Neural progenitor cell (in vitro differentiated cells): ENCODE results near the gene SGO2.

Experiments
- EZH2 ChIP-seq: fragments of 200-600 bp; sonication (generic); IDR thresholded peaks from 2 replicates; pipeline ENCODE4 v1.6.1; 2017; ENCODE audit warnings: antibody characterized with exemption, mild to moderate bottlenecking, moderate library complexity
- EZH2phosphoT487 ChIP-seq: fragments of 200-600 bp; sonication (generic); IDR thresholded peaks from 2 replicates; pipeline ENCODE4 v1.6.1; 2017; ENCODE audit warnings: antibody characterized with exemption
- TF ChIP-seq, protein P1 (sequence below): fragments of 200-600 bp; sonication (generic); IDR thresholded peaks from 2 replicates; pipeline ENCODE4 v1.5.1; 2017; ENCODE audit warnings: antibody characterized with exemption, mild to moderate bottlenecking

DNA sequence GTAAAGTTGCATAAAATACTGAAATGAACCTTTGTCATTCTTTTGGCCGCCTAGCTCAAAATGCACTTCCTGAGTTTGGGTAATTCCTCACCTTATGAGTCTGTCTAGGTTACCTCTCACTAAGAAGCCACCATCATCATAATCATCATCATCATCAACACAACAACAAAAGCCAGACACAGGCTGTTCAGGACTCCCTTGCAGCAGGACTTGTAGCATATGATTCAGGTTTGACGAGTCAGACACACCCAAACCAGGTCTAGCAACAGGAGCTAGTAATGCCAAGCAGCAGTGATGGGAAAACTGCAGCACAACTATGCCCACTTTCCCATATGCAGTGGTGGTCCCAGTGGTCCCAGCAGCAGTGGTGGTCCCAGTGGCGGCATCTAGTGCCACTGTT lies 2.8 kb upstream of the SGO2 start:
- TF ChIP-seq, protein P1, sequence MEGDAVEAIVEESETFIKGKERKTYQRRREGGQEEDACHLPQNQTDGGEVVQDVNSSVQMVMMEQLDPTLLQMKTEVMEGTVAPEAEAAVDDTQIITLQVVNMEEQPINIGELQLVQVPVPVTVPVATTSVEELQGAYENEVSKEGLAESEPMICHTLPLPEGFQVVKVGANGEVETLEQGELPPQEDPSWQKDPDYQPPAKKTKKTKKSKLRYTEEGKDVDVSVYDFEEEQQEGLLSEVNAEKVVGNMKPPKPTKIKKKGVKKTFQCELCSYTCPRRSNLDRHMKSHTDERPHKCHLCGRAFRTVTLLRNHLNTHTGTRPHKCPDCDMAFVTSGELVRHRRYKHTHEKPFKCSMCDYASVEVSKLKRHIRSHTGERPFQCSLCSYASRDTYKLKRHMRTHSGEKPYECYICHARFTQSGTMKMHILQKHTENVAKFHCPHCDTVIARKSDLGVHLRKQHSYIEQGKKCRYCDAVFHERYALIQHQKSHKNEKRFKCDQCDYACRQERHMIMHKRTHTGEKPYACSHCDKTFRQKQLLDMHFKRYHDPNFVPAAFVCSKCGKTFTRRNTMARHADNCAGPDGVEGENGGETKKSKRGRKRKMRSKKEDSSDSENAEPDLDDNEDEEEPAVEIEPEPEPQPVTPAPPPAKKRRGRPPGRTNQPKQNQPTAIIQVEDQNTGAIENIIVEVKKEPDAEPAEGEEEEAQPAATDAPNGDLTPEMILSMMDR: no peak
- TF ChIP-seq EZH2 (no peak), EZH2phosphoT487 (no peak)
